Fibroblast of upper back skin (primary cell): ENCODE measurements around the gene NPM3.
A peak's percentile ranks its signal among the peaks of the same experiment; 100 is the strongest.

Experiments
- DNase-seq: peaks from one replicate; pipeline ENCODE4 v3.0.0-alpha.2; 2013

NPM3 gene

GRCh38 chr10:101782811-101783735 lies at the start of gene NPM3:
NPM3 (minus strand) TSS chr10:101783446; CDS start chr10:101783390, 56 bp downstream.
- peak; percentile 78 for DNase-seq

- DNase-seq, result no peak
Observed at GRCh38 chr10:101832325-101832771, 49.1 kb upstream of the NPM3 start.

GRCh38 chr10:101831169-101831811 lies 48.0 kb upstream of the NPM3 start:
- DNase-seq, result no peak

- peak; percentile 92 for DNase-seq
Observed at GRCh38 chr10:101830322-101831168, 47.3 kb upstream of the NPM3 start.

- peak; percentile 25 for DNase-seq
Observed at GRCh38 chr10:101829561-101830315, 46.5 kb upstream of the NPM3 start.

- DNase-seq, result no peak
Observed at GRCh38 chr10:101828766-101829551, 45.7 kb upstream of the NPM3 start.

- DNase-seq, result no peak
Observed at GRCh38 chr10:101827919-101828600, 44.8 kb upstream of the NPM3 start.

- DNase-seq, result no peak
Observed at GRCh38 chr10:101826852-101827434, 43.7 kb upstream of the NPM3 start.

- no peak for DNase-seq
Observed at GRCh38 chr10:101824736-101825135, 41.5 kb upstream of the NPM3 start.

GRCh38 chr10:101818872-101819633 lies 35.8 kb upstream of the NPM3 start:
- no peak for DNase-seq

GRCh38 chr10:101818119-101818871 lies 35.0 kb upstream of the NPM3 start, which contains the start of gene OGA:
OGA (minus strand) TSS chr10:101818444; CDS start chr10:101818022, 422 bp downstream.
- peak; percentile 100 for DNase-seq

GRCh38 chr10:101817337-101818118 lies 34.3 kb upstream of the NPM3 start:
- DNase-seq, result peak; percentile 96

- no peak for DNase-seq
Observed at GRCh38 chr10:101816913-101817336, 33.7 kb upstream of the NPM3 start.

GRCh38 chr10:101816376-101816775 lies 33.1 kb upstream of the NPM3 start:
- DNase-seq, result no peak

GRCh38 chr10:101814466-101815071 lies 31.3 kb upstream of the NPM3 start:
- DNase-seq, result no peak

- no peak for DNase-seq
Observed at GRCh38 chr10:101812606-101813005, 29.4 kb upstream of the NPM3 start.

GRCh38 chr10:101807158-101807557 lies 23.9 kb upstream of the NPM3 start:
- DNase-seq, result no peak
